Stimulated activated effector memory CD8-positive, alpha-beta T cell treated with anti-CD3 and anti-CD28 coated beads, Interleukin-12 subunit alpha, Interleukin-12 subunit beta, amount 100 ng/mL, for 72 hours (primary cell): ENCODE results near the gene OSER1.

Source experiments
- ATAC-seq: fragments of 150-1000 bp; cut with Tn5 transposase; 2 replicates; pipeline ENCODE4 v1.10.0; 2021
- DNase-seq, 2 donors: peaks; one replicate each; pipeline ENCODE4 v3.0.0; 2021 to 2022; ENCODE audit warnings: low spot score in 2 of 2
- H3K27ac Mint-ChIP-seq: one replicate; pipeline ENCODE4 v1.8.0; 2022; ENCODE audit warnings: mild to moderate bottlenecking, mixed read lengths
- H3K36me3 Mint-ChIP-seq: one replicate; pipeline ENCODE4 v1.8.0; 2022; ENCODE audit warnings: mild to moderate bottlenecking, mixed read lengths
- H3K4me1 Mint-ChIP-seq: one replicate; pipeline ENCODE4 v1.8.0; 2022; ENCODE audit warnings: mixed read lengths
- H3K4me3 Mint-ChIP-seq: one replicate; pipeline ENCODE4 v1.8.0; 2022; ENCODE audit warnings: mild to moderate bottlenecking, mixed read lengths
- H3K9me3 Mint-ChIP-seq: one replicate; pipeline ENCODE4 v1.8.0; 2022; ENCODE audit warnings: mixed read lengths

The OSER1 gene

GRCh38 chr20:44180814-44181213, 29.8 kb downstream of the OSER1 start:
- Mint-ChIP-seq H3K36me3 (no peaks in the 10 kb centered on the region), H3K27ac (no peak overlapping the region), H3K4me3 (no peak overlapping the region), H3K4me1 (no peaks in the 10 kb centered on the region), H3K9me3 (no peaks in the 10 kb centered on the region)
- DNase-seq (no peak), ATAC-seq (no peak)

DNA sequence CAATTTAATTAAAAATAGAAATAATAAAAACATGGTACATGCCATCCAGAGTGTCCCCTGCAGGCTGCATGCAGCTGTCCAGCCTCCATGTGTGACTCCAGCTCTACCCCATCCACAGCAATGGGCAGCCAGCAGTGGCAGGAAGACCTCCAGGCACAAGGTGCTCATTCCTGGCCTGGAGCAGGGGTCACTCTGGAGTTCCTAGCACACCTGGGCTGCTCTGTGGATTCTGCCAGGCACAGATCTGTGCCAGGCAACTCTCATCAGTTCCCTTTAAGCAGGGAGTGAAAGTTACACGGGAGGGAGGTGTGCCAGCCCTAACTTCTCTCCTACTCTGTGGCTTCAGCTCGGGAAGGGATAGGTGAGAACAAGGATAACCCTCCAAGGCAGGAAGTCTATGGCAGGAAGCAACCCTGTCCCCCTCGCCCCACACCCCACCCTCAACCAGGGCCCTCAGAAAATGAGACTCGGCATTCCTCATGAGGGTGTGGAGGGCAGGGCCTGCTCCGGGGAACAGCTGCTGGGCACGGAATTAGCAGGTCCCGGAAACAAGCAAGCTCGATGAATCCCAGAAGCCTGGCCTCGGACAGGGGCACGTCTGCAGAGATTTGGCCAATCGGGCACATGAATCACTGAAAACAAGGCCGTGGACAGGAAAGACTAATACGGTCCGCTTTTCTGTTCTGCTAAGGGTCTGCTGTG, 33.6 kb downstream of the OSER1 start:
- Mint-ChIP-seq H3K9me3 (no peaks in the 10 kb centered on the region), H3K4me1 (no peaks in the 10 kb centered on the region), H3K27ac (no peak overlapping the region), H3K4me3 (no peak overlapping the region), H3K36me3 (no peaks in the 10 kb centered on the region)
- no peak for DNase-seq
- ATAC-seq: no peak

DNA sequence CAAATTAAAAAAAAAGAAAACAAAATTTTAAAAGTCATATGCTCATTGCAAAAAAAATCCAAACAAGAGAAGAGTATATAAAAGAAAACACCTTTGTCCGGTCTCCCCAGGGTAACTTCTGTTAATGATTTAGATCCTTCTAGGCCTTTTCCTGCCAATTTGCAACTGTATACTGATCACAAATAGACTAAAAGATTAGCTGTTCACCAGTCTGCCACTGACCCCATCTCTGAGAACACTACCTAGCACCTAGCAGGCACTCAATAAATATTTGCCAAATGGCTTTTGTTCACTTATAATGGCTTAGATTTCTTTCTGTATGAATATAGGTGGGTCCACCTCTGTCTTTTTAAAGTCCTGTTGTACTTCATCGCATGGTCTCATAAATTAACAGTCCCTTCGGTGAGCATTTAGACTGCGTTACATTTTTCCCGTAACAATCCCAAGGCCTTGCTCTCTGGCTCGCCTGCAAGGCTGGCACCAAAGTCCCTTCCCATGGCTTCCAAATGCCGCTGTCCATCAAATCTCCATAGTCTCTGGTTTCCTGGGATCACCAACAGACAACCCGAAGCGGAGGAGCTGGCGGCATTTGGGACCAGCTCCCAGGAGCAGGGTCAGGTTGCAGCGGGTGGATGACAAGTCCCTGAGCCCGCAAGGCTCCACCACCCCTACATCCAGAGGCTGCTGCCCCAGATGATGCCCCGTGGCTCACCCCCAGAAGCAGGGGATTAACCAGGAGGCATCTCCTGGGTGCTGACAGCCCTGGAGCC, 35.4 kb downstream of the OSER1 start:
- no peak overlapping the region for H3K4me3 Mint-ChIP-seq
- H3K9me3 Mint-ChIP-seq: no peaks in the 10 kb centered on the region
- no peaks in the 10 kb centered on the region for H3K36me3 Mint-ChIP-seq
- no peaks in the 10 kb centered on the region for H3K4me1 Mint-ChIP-seq
- no peak for DNase-seq
- no peak overlapping the region for H3K27ac Mint-ChIP-seq
- ATAC-seq: no peak

DNA sequence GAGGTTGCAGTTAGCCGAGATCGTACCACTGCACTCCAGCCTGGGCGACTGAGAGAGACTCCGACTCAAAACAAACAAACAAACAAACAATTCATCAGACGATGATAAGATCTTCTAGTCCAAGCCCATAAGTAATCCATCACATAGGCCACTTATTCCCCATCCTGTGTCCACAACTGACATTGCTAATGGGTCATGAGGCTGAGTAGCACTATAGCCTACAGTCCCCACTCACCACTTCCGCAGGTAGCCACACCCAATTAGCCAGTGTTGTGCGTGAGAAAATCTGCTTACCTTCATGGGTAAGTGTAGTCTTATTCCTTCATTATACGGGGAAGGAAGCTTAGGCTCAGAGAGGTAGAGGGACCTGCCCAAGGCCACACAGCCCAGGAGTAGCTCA, 36.7 kb downstream of the OSER1 start:
- no peak overlapping the region for H3K4me3 Mint-ChIP-seq
- DNase-seq (no peak), ATAC-seq (no peak)
- H3K4me1 Mint-ChIP-seq: no peaks in the 10 kb centered on the region
- no peaks in the 10 kb centered on the region for H3K36me3 Mint-ChIP-seq
- no peak overlapping the region for H3K27ac Mint-ChIP-seq
- H3K9me3 Mint-ChIP-seq: no peaks in the 10 kb centered on the region

- DNase-seq (no peak), ATAC-seq (no peak)
- Mint-ChIP-seq H3K36me3 (no peaks in the 10 kb centered on the region), H3K4me1 (no peaks in the 10 kb centered on the region), H3K4me3 (no peak overlapping the region), H3K27ac (no peak overlapping the region), H3K9me3 (no peaks in the 10 kb centered on the region)
Measured at GRCh38 chr20:44173116-44173515, 37.5 kb downstream of the OSER1 start.

GRCh38 chr20:44172572-44172950, 38.0 kb downstream of the OSER1 start:
- Mint-ChIP-seq H3K4me3 (no peak overlapping the region), H3K36me3 (no peaks in the 10 kb centered on the region)
- ATAC-seq: no peak

GRCh38 chr20:44171775-44172571, 38.6 kb downstream of the OSER1 start:
- no peak overlapping the region for H3K27ac Mint-ChIP-seq
- H3K9me3 Mint-ChIP-seq: no peaks in the 10 kb centered on the region
- DNase-seq (no peak), ATAC-seq (no peak)
- H3K4me3 Mint-ChIP-seq: no peak overlapping the region
- no peaks in the 10 kb centered on the region for H3K36me3 Mint-ChIP-seq
- H3K4me1 Mint-ChIP-seq: no peaks in the 10 kb centered on the region

More at GRCh38 chr20:44172572-44172950, 38.0 kb downstream of the OSER1 start:
- Mint-ChIP-seq H3K4me1 (no peaks in the 10 kb centered on the region), H3K27ac (no peak overlapping the region), H3K9me3 (no peaks in the 10 kb centered on the region)
- DNase-seq: no peak

DNA sequence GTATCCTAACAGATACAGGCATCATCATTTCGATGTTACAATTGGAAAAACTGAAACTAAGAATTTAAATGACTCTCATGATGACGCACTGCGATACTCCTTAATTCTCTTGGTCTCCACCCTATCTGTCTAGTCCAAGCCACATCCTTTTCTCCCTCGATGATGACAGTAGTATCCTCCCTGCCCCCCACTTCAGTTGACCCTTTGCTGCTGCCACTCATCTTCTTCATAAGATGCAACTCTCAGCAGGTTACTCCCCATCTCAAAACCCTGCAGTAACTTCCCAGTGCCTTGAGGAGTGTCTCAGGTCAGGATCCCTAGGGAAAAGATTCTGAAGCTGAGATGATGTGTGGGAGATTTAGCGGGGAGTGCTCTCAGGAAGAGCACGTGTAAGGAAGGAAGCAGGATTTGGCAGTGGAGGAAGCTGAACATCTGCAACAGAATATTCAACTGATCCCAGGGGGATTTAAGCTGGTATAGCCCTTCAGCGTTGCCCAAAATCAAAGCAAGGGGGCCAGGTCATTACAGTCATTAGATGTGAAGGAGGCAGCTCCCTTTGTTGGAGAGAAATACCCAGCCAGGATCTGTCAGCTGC, 39.7 kb downstream of the OSER1 start:
- DNase-seq: no peak
- no peak for ATAC-seq
- Mint-ChIP-seq H3K4me3 (no peak overlapping the region), H3K27ac (no peak overlapping the region), H3K4me1 (no peaks in the 10 kb centered on the region), H3K36me3 (no peaks in the 10 kb centered on the region), H3K9me3 (no peaks in the 10 kb centered on the region)

- Mint-ChIP-seq H3K4me1 (no peaks in the 10 kb centered on the region), H3K4me3 (no peak overlapping the region), H3K9me3 (no peaks in the 10 kb centered on the region), H3K27ac (no peak overlapping the region), H3K36me3 (no peaks in the 10 kb centered on the region)
- ATAC-seq (no peak), DNase-seq (no peak)
Measured at GRCh38 chr20:44167736-44168135, 42.8 kb downstream of the OSER1 start.

DNA sequence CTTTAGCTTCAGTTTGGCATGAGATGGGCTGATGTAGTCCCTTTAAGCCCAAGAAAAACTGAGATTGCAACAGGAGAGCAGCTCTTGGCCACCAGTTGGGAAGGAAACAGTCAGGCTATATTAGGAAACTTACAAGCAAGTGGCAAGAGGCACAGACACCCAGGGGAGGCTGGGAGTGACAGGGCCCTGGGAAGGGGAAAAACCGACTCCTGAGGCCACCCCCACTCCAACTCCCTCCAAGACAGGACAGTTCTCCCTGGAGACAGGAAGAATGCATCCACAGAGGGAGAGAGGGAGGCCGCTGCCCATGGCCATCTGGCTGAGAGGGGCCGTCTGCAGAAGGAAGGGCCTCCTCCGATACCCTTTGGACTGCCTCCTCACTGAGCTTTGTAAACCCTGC, 44.1 kb downstream of the OSER1 start:
- no peak overlapping the region for H3K27ac Mint-ChIP-seq
- no peaks in the 10 kb centered on the region for H3K36me3 Mint-ChIP-seq
- H3K4me3 Mint-ChIP-seq: no peak overlapping the region
- H3K9me3 Mint-ChIP-seq: no peaks in the 10 kb centered on the region
- no peaks in the 10 kb centered on the region for H3K4me1 Mint-ChIP-seq
- no peak for ATAC-seq
- no peak for DNase-seq

DNA sequence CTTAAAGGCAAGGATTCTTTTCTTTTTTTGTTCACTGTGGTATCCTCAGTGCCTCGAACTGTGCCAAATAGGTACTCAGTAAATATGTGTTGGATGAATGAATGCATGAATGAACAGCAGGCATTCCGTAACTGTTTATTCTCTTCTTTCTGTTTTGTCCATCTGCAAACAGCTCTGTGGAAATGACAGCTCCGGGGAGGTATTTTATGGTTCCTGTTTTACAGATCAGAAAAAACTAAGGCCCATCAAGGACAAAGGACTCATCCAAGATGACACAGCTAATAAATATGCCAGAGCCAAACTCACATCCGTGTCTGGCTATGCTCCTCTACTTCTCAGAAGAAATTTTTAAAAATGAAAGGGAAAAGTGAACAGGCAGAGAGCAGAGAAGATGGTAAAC, 44.6 kb downstream of the OSER1 start:
- no peak for DNase-seq
- ATAC-seq: no peak
- no peaks in the 10 kb centered on the region for H3K9me3 Mint-ChIP-seq

GRCh38 chr20:44160133-44160532, 50.4 kb downstream of the OSER1 start:
- Mint-ChIP-seq H3K9me3 (no peaks in the 10 kb centered on the region), H3K36me3 (no peaks in the 10 kb centered on the region), H3K4me3 (no peak overlapping the region), H3K27ac (no peak overlapping the region), H3K4me1 (no peaks in the 10 kb centered on the region)
- ATAC-seq (no peak), DNase-seq (no peak)

More for the DNA sequence above, 44.6 kb downstream of the OSER1 start:
- Mint-ChIP-seq H3K27ac (no peak overlapping the region), H3K4me3 (no peak overlapping the region), H3K36me3 (no peaks in the 10 kb centered on the region), H3K4me1 (no peaks in the 10 kb centered on the region)

DNA sequence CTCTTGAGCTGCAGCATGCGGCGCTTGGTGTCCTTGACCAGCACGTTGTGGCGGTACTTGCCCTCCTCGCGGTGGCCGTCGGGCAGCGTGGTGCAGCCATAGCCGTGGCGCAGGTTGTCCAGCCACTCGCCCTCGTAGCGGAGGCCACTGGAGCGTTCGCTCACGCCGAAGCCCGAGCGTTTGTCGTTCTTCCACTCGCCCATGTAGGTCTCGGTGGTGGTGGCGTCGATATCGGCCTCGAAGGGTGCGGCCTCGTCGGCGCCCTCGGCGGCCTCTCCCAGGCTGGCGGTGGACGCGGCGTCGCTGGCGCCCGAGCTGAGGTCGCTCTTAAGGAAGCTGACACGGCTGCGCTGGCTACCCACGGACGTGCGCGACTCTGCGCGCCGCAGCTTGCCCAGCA, 50.9 kb downstream of the OSER1 start:
- no peaks in the 10 kb centered on the region for H3K9me3 Mint-ChIP-seq
- no peak overlapping the region for H3K4me3 Mint-ChIP-seq

DNA sequence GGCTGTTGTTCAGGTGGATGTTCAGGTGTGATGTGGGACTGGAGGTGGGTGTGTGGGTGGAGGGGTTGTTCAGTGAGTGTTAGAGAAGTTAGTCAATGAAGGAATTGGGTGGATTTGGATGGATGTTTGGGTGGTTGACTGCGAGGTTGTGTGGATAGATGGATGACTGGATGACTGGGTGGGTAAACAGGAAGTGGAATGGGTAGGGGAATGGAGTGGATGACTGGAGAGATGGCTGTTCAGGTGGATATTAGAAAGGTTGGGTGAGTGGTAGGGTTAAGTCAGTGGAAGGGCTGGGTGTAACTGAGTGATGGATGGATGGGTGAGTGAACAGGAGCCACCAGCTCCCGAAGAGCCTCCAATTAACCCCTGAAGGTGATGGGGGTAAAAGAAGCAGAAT, 51.4 kb downstream of the OSER1 start:
- H3K9me3 Mint-ChIP-seq: no peaks in the 10 kb centered on the region
- no peak for ATAC-seq
- H3K4me3 Mint-ChIP-seq: no peak overlapping the region
- DNase-seq: no peak
- no peaks in the 10 kb centered on the region for H3K4me1 Mint-ChIP-seq
- H3K36me3 Mint-ChIP-seq: no peaks in the 10 kb centered on the region
- H3K27ac Mint-ChIP-seq: no peak overlapping the region

More for the DNA sequence above, 50.9 kb downstream of the OSER1 start:
- DNase-seq: no peak
- no peak for ATAC-seq
- Mint-ChIP-seq H3K36me3 (no peaks in the 10 kb centered on the region), H3K4me1 (no peaks in the 10 kb centered on the region), H3K27ac (no peak overlapping the region)

DNA sequence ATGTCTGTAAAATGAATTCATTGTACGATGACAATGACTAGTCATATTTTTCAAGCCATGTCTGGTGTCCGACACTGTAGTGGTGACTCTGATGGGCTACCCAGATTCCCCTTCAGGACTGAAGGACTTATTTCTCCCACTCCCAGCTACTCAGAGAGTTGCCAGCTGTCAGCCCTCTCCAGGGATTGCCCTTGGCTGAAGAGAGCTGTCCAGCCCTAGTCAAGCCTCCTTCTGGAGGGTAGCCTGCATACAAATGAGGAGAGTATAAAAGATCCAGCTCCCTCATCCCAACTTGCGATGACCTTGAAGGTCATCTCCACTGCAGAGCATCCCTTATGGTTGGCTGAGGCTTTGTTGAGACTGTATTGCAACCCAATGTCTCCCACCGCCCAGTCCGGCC, 53.5 kb downstream of the OSER1 start:
- DNase-seq: no peak
- no peak for ATAC-seq
- Mint-ChIP-seq H3K36me3 (no peaks in the 10 kb centered on the region), H3K4me3 (no peak overlapping the region), H3K4me1 (no peaks in the 10 kb centered on the region), H3K27ac (no peak overlapping the region), H3K9me3 (no peaks in the 10 kb centered on the region)
